Measurements from ENCODE around the gene FAM156B.
"Not testable (repeated sequence)": the region's sequence is repeated elsewhere in the genome, so short reads cannot be mapped to it uniquely, and the experiment has no call there.

Gene FAM156B

GRCh38 chrX:52930214-52930613 lies 33.1 kb downstream of the FAM156B start:
- DNase-seq = not testable (repeated sequence)

GRCh38 chrX:52933213-52933612 lies 36.1 kb downstream of the FAM156B start:
- no peak for DNase-seq

GRCh38 chrX:52933976-52934703 lies 37.0 kb downstream of the FAM156B start:
- DNase-seq = no peak

GRCh38 chrX:52934704-52935469 lies 37.8 kb downstream of the FAM156B start:
- peak; percentile 95 for DNase-seq

- DNase-seq = not testable (repeated sequence)
Observed at GRCh38 chrX:52935470-52935784, 38.3 kb downstream of the FAM156B start.

GRCh38 chrX:52940704-52941103 lies 43.6 kb downstream of the FAM156B start:
- not testable (repeated sequence) for DNase-seq

- not testable (repeated sequence) for DNase-seq
Observed at GRCh38 chrX:52941728-52942127, 44.6 kb downstream of the FAM156B start.

- not testable (repeated sequence) for DNase-seq
Observed at GRCh38 chrX:52945838-52946494, 48.8 kb downstream of the FAM156B start.

GRCh38 chrX:52947501-52947900 lies 50.4 kb downstream of the FAM156B start:
- DNase-seq = not testable (repeated sequence)

GRCh38 chrX:52948265-52948664 lies 51.1 kb downstream of the FAM156B start:
- not testable (repeated sequence) for DNase-seq

GRCh38 chrX:52949325-52949724 lies 52.2 kb downstream of the FAM156B start:
- DNase-seq = not testable (repeated sequence)

GRCh38 chrX:52949884-52950283 lies 52.8 kb downstream of the FAM156B start:
- not testable (repeated sequence) for DNase-seq
